Measurements from ENCODE around the gene C14orf93. TPM values are rescaled to one million over a fixed set of nuclear protein-coding genes. Genes with fewer than 3 reads are reported as not detected.

The C14orf93 gene
- polyA plus RNA-seq, 2 of the 4 experiments (the other 2 are of a cell fraction), result 6.8 to 9.7 TPM

DNA sequence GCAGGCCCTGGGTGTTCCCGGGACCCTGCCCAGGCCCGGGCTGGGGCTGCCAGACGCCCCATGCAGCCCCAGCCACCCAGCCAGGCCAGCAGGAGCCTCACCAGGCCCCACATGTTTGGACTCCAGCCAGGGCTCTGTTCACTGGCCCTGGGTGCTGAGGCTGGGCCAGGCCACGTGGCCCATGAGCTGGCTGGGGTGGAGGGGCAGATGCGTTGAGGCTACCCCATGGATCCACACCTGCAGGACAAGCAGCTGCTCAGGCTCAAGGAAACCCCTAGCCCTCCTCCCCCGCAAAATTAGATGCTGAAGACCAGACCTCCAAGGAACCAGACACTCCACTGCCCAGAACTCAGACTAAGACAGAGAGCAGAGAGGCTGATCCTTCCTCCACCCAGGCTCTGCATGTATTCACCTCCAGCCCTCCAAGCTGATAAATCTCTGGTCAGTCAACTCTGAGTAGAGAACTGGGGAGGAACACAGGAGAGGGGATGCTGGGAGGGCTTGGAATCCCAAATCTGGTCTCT is 45.7 kb upstream of the C14orf93 start:
- peak overlapping the region; percentile 97; the same call in 1 of the 3 replicates for H3K4me2 ChIP-seq
- H3K9me3 ChIP-seq, result no peaks in the 10 kb centered on the region
- 0 out of 6 replicates have a peak overlapping the region, but pooled peaks of 1 of the 2 experiments have one; percentile 5 for H3K27ac ChIP-seq
- CTCF ChIA-PET, result interaction anchor here (0.9 to 33.8 kb wide), 26 partner anchors 9 to 499 kb away, joined by 3 to 1206 read pairs (median 6); partner anchors contain the start of genes AJUBA, C14orf119, HAUS4 and PRMT5
- no peak overlapping the region for H3K4me3 ChIP-seq
- whole genome bisulfite sequencing (ENCODE audit: missing lambda C conversion rate), result 96% methylated on average over 5 of the region's 6 CpGs
- no peak for TF ChIP-seq POLR2A (IDR thresholded peaks at IDR 0.05; ENCODE audit: low read length)
- TF ChIP-seq MYC (IDR thresholded peaks at IDR 0.05; ENCODE audit: borderline replicate concordance, low read length), result no peak
- no peak for TF ChIP-seq BHLHE40 (IDR thresholded peaks at IDR 0.05; ENCODE audit: low read depth, low read length)
- no peak for TF ChIP-seq CEBPB (IDR thresholded peaks at IDR 0.05)
- 0 out of 2 replicates have a peak, but pooled peaks have one; percentile 6 for TF ChIP-seq GATA3 (IDR thresholded peaks at IDR 0.05; ENCODE audit: borderline replicate concordance)
- TF ChIP-seq EP300 (IDR thresholded peaks at IDR 0.05), result no peak
- peaks cover 21% of the 10 kb centered on the region for H3K4me1 ChIP-seq
- peak in 1 of 2 experiments; percentile 8; a peak in 3 of 6 replicates for ATAC-seq
- POLR2A ChIA-PET, result no interaction called here
- DNase-seq (ENCODE audit: low read depth in 1 of 2, low spot score in 1 of 2), result no peak
- no peak for FAIRE-seq

DNA sequence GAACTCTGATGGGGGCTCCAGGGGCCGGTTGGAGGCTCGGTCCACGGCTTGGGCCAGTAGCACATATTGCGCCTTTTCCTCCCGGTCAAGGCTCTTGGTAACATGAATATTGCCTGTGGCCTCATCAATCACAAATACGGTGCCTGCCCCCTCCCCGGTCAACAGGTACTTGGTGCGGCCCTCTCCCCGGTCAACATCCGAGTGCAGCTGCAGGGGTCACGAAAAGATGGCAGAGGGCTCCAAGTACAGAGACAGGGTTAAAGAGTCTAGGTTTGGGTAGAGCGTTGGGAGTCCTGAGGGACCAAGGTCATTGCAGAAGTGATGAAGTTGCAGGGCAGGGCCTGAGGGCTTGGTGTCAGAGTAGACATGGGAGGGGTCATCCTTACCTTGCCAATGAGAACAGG is 45.2 kb upstream of the C14orf93 start:
- ATAC-seq (no peak), DNase-seq (ENCODE audit: low read depth in 1 of 2, low spot score in 1 of 2) (no peak), FAIRE-seq (no peak)
- Histone ChIP-seq H3K4me1 (peaks cover 21% of the 10 kb centered on the region), H3K4me3 (no peak overlapping the region), H3K4me2 (no peak overlapping the region), H3K9me3 (no peaks in the 10 kb centered on the region), H3K27ac (no peak overlapping the region)
- WGBS (ENCODE audit: missing lambda C conversion rate), result 96% methylated on average over 12 of the region's 12 CpGs
- TF ChIP-seq CBX2 (IDR thresholded peaks at IDR 0.05; ENCODE audit: borderline replicate concordance, low read depth) (no peak), ZSCAN20 (CRISPR knock-in tag; IDR thresholded peaks at IDR 0.05) (no peak), HOXB13 (CRISPR knock-in tag; IDR thresholded peaks at IDR 0.05; ENCODE audit: low read depth) (no peak), ZC3H11A (IDR thresholded peaks at IDR 0.05) (no peak), KDM5A (IDR thresholded peaks at IDR 0.05) (no peak), PHF8 (IDR thresholded peaks at IDR 0.05; ENCODE audit: borderline replicate concordance, low read depth) (no peak), MYC (IDR thresholded peaks at IDR 0.05; ENCODE audit: borderline replicate concordance, low read length) (no peak), EHF (CRISPR knock-in tag; IDR thresholded peaks at IDR 0.05) (no peak), MAFK (IDR thresholded peaks at IDR 0.05; ENCODE audit: partially characterized antibody) (no peak), CBX8 (IDR thresholded peaks at IDR 0.05) (no peak), SMC3 (IDR thresholded peaks at IDR 0.05) (no peak), TFCP2L1 (CRISPR knock-in tag; IDR thresholded peaks at IDR 0.05) (no peak), JUN (IDR thresholded peaks at IDR 0.05) (no peak)
- TF ChIP-seq, protein P1, sequence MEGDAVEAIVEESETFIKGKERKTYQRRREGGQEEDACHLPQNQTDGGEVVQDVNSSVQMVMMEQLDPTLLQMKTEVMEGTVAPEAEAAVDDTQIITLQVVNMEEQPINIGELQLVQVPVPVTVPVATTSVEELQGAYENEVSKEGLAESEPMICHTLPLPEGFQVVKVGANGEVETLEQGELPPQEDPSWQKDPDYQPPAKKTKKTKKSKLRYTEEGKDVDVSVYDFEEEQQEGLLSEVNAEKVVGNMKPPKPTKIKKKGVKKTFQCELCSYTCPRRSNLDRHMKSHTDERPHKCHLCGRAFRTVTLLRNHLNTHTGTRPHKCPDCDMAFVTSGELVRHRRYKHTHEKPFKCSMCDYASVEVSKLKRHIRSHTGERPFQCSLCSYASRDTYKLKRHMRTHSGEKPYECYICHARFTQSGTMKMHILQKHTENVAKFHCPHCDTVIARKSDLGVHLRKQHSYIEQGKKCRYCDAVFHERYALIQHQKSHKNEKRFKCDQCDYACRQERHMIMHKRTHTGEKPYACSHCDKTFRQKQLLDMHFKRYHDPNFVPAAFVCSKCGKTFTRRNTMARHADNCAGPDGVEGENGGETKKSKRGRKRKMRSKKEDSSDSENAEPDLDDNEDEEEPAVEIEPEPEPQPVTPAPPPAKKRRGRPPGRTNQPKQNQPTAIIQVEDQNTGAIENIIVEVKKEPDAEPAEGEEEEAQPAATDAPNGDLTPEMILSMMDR (IDR thresholded peaks at IDR 0.05), result no peak
- TF ChIP-seq, protein P2, sequence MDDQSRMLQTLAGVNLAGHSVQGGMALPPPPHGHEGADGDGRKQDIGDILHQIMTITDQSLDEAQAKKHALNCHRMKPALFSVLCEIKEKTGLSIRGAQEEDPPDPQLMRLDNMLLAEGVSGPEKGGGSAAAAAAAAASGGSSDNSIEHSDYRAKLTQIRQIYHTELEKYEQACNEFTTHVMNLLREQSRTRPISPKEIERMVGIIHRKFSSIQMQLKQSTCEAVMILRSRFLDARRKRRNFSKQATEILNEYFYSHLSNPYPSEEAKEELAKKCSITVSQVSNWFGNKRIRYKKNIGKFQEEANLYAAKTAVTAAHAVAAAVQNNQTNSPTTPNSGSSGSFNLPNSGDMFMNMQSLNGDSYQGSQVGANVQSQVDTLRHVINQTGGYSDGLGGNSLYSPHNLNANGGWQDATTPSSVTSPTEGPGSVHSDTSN (IDR thresholded peaks at IDR 0.05), result no peak
- TF ChIP-seq, protein P3, sequence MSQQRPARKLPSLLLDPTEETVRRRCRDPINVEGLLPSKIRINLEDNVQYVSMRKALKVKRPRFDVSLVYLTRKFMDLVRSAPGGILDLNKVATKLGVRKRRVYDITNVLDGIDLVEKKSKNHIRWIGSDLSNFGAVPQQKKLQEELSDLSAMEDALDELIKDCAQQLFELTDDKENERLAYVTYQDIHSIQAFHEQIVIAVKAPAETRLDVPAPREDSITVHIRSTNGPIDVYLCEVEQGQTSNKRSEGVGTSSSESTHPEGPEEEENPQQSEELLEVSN (IDR thresholded peaks at IDR 0.05; ENCODE audit: borderline replicate concordance, low read depth), result no peak
- TF ChIP-seq, protein P4, sequence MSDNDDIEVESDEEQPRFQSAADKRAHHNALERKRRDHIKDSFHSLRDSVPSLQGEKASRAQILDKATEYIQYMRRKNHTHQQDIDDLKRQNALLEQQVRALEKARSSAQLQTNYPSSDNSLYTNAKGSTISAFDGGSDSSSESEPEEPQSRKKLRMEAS (IDR thresholded peaks at IDR 0.05), result no peak
- TF ChIP-seq, protein P5, sequence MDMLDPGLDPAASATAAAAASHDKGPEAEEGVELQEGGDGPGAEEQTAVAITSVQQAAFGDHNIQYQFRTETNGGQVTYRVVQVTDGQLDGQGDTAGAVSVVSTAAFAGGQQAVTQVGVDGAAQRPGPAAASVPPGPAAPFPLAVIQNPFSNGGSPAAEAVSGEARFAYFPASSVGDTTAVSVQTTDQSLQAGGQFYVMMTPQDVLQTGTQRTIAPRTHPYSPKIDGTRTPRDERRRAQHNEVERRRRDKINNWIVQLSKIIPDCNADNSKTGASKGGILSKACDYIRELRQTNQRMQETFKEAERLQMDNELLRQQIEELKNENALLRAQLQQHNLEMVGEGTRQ (IDR thresholded peaks at IDR 0.05), result no peak
- TF ChIP-seq, protein P6, sequence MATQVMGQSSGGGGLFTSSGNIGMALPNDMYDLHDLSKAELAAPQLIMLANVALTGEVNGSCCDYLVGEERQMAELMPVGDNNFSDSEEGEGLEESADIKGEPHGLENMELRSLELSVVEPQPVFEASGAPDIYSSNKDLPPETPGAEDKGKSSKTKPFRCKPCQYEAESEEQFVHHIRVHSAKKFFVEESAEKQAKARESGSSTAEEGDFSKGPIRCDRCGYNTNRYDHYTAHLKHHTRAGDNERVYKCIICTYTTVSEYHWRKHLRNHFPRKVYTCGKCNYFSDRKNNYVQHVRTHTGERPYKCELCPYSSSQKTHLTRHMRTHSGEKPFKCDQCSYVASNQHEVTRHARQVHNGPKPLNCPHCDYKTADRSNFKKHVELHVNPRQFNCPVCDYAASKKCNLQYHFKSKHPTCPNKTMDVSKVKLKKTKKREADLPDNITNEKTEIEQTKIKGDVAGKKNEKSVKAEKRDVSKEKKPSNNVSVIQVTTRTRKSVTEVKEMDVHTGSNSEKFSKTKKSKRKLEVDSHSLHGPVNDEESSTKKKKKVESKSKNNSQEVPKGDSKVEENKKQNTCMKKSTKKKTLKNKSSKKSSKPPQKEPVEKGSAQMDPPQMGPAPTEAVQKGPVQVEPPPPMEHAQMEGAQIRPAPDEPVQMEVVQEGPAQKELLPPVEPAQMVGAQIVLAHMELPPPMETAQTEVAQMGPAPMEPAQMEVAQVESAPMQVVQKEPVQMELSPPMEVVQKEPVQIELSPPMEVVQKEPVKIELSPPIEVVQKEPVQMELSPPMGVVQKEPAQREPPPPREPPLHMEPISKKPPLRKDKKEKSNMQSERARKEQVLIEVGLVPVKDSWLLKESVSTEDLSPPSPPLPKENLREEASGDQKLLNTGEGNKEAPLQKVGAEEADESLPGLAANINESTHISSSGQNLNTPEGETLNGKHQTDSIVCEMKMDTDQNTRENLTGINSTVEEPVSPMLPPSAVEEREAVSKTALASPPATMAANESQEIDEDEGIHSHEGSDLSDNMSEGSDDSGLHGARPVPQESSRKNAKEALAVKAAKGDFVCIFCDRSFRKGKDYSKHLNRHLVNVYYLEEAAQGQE (IDR thresholded peaks at IDR 0.05), result no peak
- TF ChIP-seq, protein P7, sequence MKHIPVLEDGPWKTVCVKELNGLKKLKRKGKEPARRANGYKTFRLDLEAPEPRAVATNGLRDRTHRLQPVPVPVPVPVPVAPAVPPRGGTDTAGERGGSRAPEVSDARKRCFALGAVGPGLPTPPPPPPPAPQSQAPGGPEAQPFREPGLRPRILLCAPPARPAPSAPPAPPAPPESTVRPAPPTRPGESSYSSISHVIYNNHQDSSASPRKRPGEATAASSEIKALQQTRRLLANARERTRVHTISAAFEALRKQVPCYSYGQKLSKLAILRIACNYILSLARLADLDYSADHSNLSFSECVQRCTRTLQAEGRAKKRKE (CRISPR knock-in tag; IDR thresholded peaks at IDR 0.05; ENCODE audit: low read depth), result no peak
- POLR2A ChIA-PET, result no interaction called here
- CTCF ChIA-PET, result interaction anchor here (0.6 to 33.8 kb wide), 26 partner anchors 9 to 498 kb away, joined by 3 to 1206 read pairs (median 6); partner anchors contain the start of genes AJUBA, C14orf119, HAUS4 and PRMT5

Measured in A549 (cell line).